ENCODE measurements around the gene TCP1. TPM values are rescaled to one million over a fixed set of nuclear protein-coding genes. Genes with fewer than 3 reads are reported as not detected.
"Not testable (repeated sequence)": the region's sequence is repeated elsewhere in the genome, so short reads cannot be mapped to it uniquely, and the experiment has no call there.

The TCP1 gene
- total and polyA plus RNA-seq, 2 of the 13 experiments (the other 11 are each of a cell fraction or from before 2014, with no cell fraction given): 116 to 553 TPM

- Histone ChIP-seq H3K4me2 (ENCODE audit: low read depth, low read length) (no peak overlapping the region), H3K27ac (ENCODE audit: extremely low read length, insufficient read depth, low read length) (no peak overlapping the region), H3K4me1 (ENCODE audit: insufficient read depth, low read length) (peaks cover 25% of the 10 kb centered on the region), H3K79me2 (ENCODE audit: insufficient read depth, low read length) (no peaks in the 10 kb centered on the region), H2AFZ (ENCODE audit: low read length) (no peak overlapping the region), H3K4me3 (replicated peaks in 1 of 3; ENCODE audit: insufficient read depth in 1 of 3, low read depth in 2 of 3, low read length in 3 of 3) (no peak overlapping the region), H3K36me3 (replicated peaks in 1 of 2; ENCODE audit: control insufficient read depth in 1 of 2, insufficient read depth in 2 of 2, low read length in 2 of 2) (no peaks in the 10 kb centered on the region), H3K9ac (ENCODE audit: insufficient read depth, low read depth, low read length) (no peak overlapping the region), H4K20me1 (ENCODE audit: insufficient read depth, low read length) (no peaks in the 10 kb centered on the region), H3K27me3 (ENCODE audit: control insufficient read depth in 1 of 2, insufficient read depth in 2 of 2, low read length in 2 of 2) (peaks cover 16 to 80% of the 10 kb centered on the region in 2 experiments), H3K9me3 (ENCODE audit: low read length) (no peaks in the 10 kb centered on the region)
- TF ChIP-seq YEATS4 (CRISPR knock-in tag; IDR thresholded peaks at IDR 0.05; ENCODE audit: borderline replicate concordance) (no peak), SETDB1 (CRISPR knock-in tag; IDR thresholded peaks at IDR 0.05; ENCODE audit: borderline replicate concordance) (no peak), ZNF496 (CRISPR knock-in tag; IDR thresholded peaks at IDR 0.05; ENCODE audit: insufficient replicate concordance) (no peak), KMT2A (CRISPR knock-in tag; IDR thresholded peaks at IDR 0.05) (no peak)
- DNase-seq (ENCODE audit: low spot score) (no peak), FAIRE-seq (no peak), ATAC-seq (no peak)
- no TSS peak for BruUV-seq (replicated peaks)
- POLR2A ChIA-PET: interaction anchor here (1.2 kb wide), 1 partner anchor 28 kb away, joined by 3 read pairs; the partner anchor contains the start of genes MRPL18 and TCP1
- in situ Hi-C loops (cut with HindIII; ENCODE audit: extremely low pct_ligation_motif_present, low pct_unique_long_range_greater_than_20kb) (no loop called here), intact Hi-C loops (cut with micrococcal nuclease; ENCODE audit: unreplicated experiment) (no loop called here)
- WGBS (ENCODE audit: low lambda C conversion rate): 46% methylated on average over 23 of the region's 23 CpGs
- CTCF ChIA-PET (ENCODE audit: low intra/inter-chr PET ratio, low total read pairs): no interaction called here
Observed at GRCh38 chr6:159817951-159818739, 28.7 kb upstream of the TCP1 start.

GRCh38 chr6:159816775-159817174 is 27.4 kb upstream of the TCP1 start:
- H2AFZ ChIP-seq (ENCODE audit: low read length); POLR2A ChIA-PET; intact Hi-C loops (cut with micrococcal nuclease; ENCODE audit: unreplicated experiment); CTCF ChIA-PET (ENCODE audit: low intra/inter-chr PET ratio, low total read pairs); H3K4me3 ChIP-seq (replicated peaks in 1 of 3; ENCODE audit: insufficient read depth in 1 of 3, low read depth in 2 of 3, low read length in 3 of 3); H4K20me1 ChIP-seq (ENCODE audit: insufficient read depth, low read length); in situ Hi-C loops (cut with HindIII; ENCODE audit: extremely low pct_ligation_motif_present, low pct_unique_long_range_greater_than_20kb); H3K36me3 ChIP-seq (replicated peaks in 1 of 2; ENCODE audit: control insufficient read depth in 1 of 2, insufficient read depth in 2 of 2, low read length in 2 of 2); BruUV-seq (replicated peaks); H3K27ac ChIP-seq (ENCODE audit: extremely low read length, insufficient read depth, low read length); ATAC-seq; H3K4me2 ChIP-seq (ENCODE audit: low read depth, low read length); FAIRE-seq; H3K9ac ChIP-seq (ENCODE audit: insufficient read depth, low read depth, low read length); H3K79me2 ChIP-seq (ENCODE audit: insufficient read depth, low read length); H3K9me3 ChIP-seq (ENCODE audit: low read length); DNase-seq (ENCODE audit: low spot score): not testable (repeated sequence)
- Histone ChIP-seq H3K4me1 (ENCODE audit: insufficient read depth, low read length) (peaks cover 13% of the 10 kb centered on the region), H3K27me3 (ENCODE audit: control insufficient read depth in 1 of 2, insufficient read depth in 2 of 2, low read length in 2 of 2) (peaks cover 8 to 70% of the 10 kb centered on the region in 2 experiments; a peak in 4 of 5 replicates)
- WGBS (ENCODE audit: low lambda C conversion rate): 39% methylated on average over 3 of the region's 3 CpGs

All from HepG2 (cell line).